A549 (cell line): ENCODE measurements around the gene CTNNBL1. TPM values are rescaled to one million over a fixed set of nuclear protein-coding genes. Genes with fewer than 3 reads are reported as not detected.

Experiments used
- ATAC-seq, 2 experiments: fragments of 200-7000 bp in 1 of 2; fragments of >200 bp in 1 of 2; cut with Nextera tagmentation in 1 of 2; cut with Tn5 transposase in 1 of 2; 3 replicates each; pipeline versions ENCODE4 v1.8.0 to v1.9.1; 2018 to 2020; ENCODE audit warnings: mild to moderate bottlenecking in 1 of 2, moderate library complexity in 1 of 2
- CTCF ChIA-PET: fragments of 300-600 bp; sonication (Branson Sonifier 250); formaldehyde crosslinking; extraction: SDS; loops from one replicate; lab custom pipeline; 2021; ENCODE audit warnings: antibody characterized with exemption, inconsistent platforms; lab: Yijun Ruan, JAX
- POLR2A ChIA-PET: fragments of 350-600 bp; formaldehyde crosslinking; extraction: SDS; loops from one replicate; lab custom pipeline; 2021; ENCODE audit warnings: antibody characterized with exemption, inconsistent platforms; lab: Yijun Ruan, JAX
- DNase-seq, 2 experiments: peaks; one replicate each; pipeline versions ENCODE4 v3.0.0 to v3.0.0-alpha.2; 2011 to 2016; ENCODE audit warnings: low read depth in 1 of 2, low spot score in 1 of 2
- FAIRE-seq: peaks from 2 replicates; lab custom pipeline; 2011; peaks lifted over from hg19 to GRCh38; lab: Jason Lieb, UNC
- H3K27ac ChIP-seq, 2 experiments: fragments of >200 bp; sonication (Bioruptor Twin); formaldehyde crosslinking; 3 replicates each; pipeline ENCODE4 v1.5.1; 2016 to 2017
- H3K4me1 ChIP-seq: fragments of >200 bp; sonication (Bioruptor Twin); formaldehyde crosslinking; 3 replicates; pipeline ENCODE4 v1.6.1; 2016
- H3K4me2 ChIP-seq: fragments of >200 bp; sonication (Bioruptor Twin); formaldehyde crosslinking; 3 replicates; pipeline ENCODE4 v1.6.1; 2016
- H3K4me3 ChIP-seq: fragments of >200 bp; sonication (Bioruptor Twin); formaldehyde crosslinking; 3 replicates; pipeline ENCODE4 v1.5.1; 2016
- H3K9me3 ChIP-seq: fragments of >200 bp; sonication (Bioruptor Twin); formaldehyde crosslinking; 3 replicates; pipeline ENCODE4 v1.6.1; 2016
- CBX8 ChIP-seq: fragments of 200-600 bp; sonication (generic); IDR thresholded peaks from 2 replicates; pipeline ENCODE4 v1.6.1; 2016
- CHD4 ChIP-seq: fragments of 200-600 bp; sonication (generic); IDR thresholded peaks from 2 replicates; pipeline ENCODE4 v1.6.1; 2016; ENCODE audit warnings: antibody characterized with exemption, mild to moderate bottlenecking, borderline replicate concordance
- EHF ChIP-seq: fragments of 250-450 bp; sonication (Bioruptor Pico); IDR thresholded peaks from 2 replicates; pipeline ENCODE4 v1.5.0; 2020; ENCODE audit warnings: mild to moderate bottlenecking
- EHMT2 ChIP-seq: fragments of 200-600 bp; sonication (generic); IDR thresholded peaks from 2 replicates; pipeline ENCODE4 v1.6.1; 2016; ENCODE audit warnings: antibody characterized with exemption, low read depth, mild to moderate bottlenecking, moderate library complexity
- EP300 ChIP-seq, 2 experiments: fragments of >200 bp; sonication (Bioruptor Twin); formaldehyde crosslinking; IDR thresholded peaks; 2 replicates in 1 of 2; 3 replicates in 1 of 2; pipeline ENCODE4 v1.6.1; 2016 to 2017
- FOXS1 ChIP-seq: fragments of 250-450 bp; sonication (Bioruptor Pico); IDR thresholded peaks from 2 replicates; pipeline ENCODE4 v1.5.0; 2020; ENCODE audit warnings: mild to moderate bottlenecking, moderate library complexity
- GATA3 ChIP-seq: IDR thresholded peaks from 2 replicates; pipeline ENCODE4 v1.6.1; 2012; ENCODE audit warnings: borderline replicate concordance
- HDAC2 ChIP-seq: fragments of 200-600 bp; sonication (generic); IDR thresholded peaks from 2 replicates; pipeline ENCODE4 v1.6.1; 2016
- HEYL ChIP-seq: fragments of 250-450 bp; sonication (Bioruptor Pico); IDR thresholded peaks from 2 replicates; pipeline ENCODE4 v1.8.0; 2021; ENCODE audit warnings: mild to moderate bottlenecking, moderate library complexity
- HOXB13 ChIP-seq: fragments of 250-450 bp; sonication (Bioruptor Pico); IDR thresholded peaks from 2 replicates; pipeline ENCODE4 v1.5.0; 2020; ENCODE audit warnings: low read depth, mild to moderate bottlenecking, moderate library complexity
- KDM1A ChIP-seq: fragments of 200-600 bp; sonication (generic); IDR thresholded peaks from 2 replicates; pipeline ENCODE4 v1.6.1; 2016; ENCODE audit warnings: low read depth, mild to moderate bottlenecking
- NR3C1 ChIP-seq: fragments of >200 bp; sonication (Bioruptor Twin); formaldehyde crosslinking; IDR thresholded peaks from 3 replicates; pipeline ENCODE4 v1.6.1; 2017
- PHF8 ChIP-seq: fragments of 200-600 bp; sonication (generic); IDR thresholded peaks from 2 replicates; pipeline ENCODE4 v1.6.1; 2016; ENCODE audit warnings: low read depth, mild to moderate bottlenecking, antibody characterized with exemption, moderate library complexity, borderline replicate concordance
- POLR2A ChIP-seq: IDR thresholded peaks from 2 replicates; pipeline ENCODE4 v1.6.1; 2012; ENCODE audit warnings: mild to moderate bottlenecking, low read length
- SMC3 ChIP-seq: fragments of >200 bp; sonication (Bioruptor Twin); formaldehyde crosslinking; IDR thresholded peaks from 3 replicates; pipeline ENCODE4 v1.6.1; 2018; ENCODE audit warnings: inconsistent platforms
- TP53 ChIP-seq: fragments of 250-450 bp; sonication (Bioruptor Pico); IDR thresholded peaks from 2 replicates; pipeline ENCODE4 v1.5.0; 2021; ENCODE audit warnings: mild to moderate bottlenecking, moderate library complexity
- ZNF302 ChIP-seq: fragments of 250-450 bp; sonication (Bioruptor Pico); IDR thresholded peaks from 2 replicates; pipeline ENCODE4 v1.9.0; 2021; ENCODE audit warnings: inconsistent platforms, mild to moderate bottlenecking, moderate library complexity
- ZSCAN20 ChIP-seq: fragments of 250-450 bp; sonication (Bioruptor Pico); IDR thresholded peaks from 2 replicates; pipeline ENCODE4 v1.8.0; 2022; ENCODE audit warnings: mild to moderate bottlenecking, moderate library complexity
- WGBS: methylation state at CpG from one replicate; pipeline ENCODE4 v1.1.6; 2017; ENCODE audit errors: missing lambda C conversion rate; 5-methylcytosine and 5-hydroxymethylcytosine counted together
- polyA plus RNA-seq, 4 experiments: library from polyadenylated mRNA; depleted of rRNA in 3 of 4; stranded (reverse); fragments of >200 nt; fragmentation: RNase III in 1 of 4; extraction: RNeasy Plus Mini Kit Qiagen cat#74134 plus additional on column Dnase treatment in 1 of 4; gene quantifications; 2 replicates in 3 of 4; 3 replicates in 1 of 4; pipeline ENCODE4 v1.2.3, GENCODE V29; 2011 to 2017
- TF ChIP-seq, protein P1 (sequence below): fragments of 150-350 bp; IDR thresholded peaks from 2 replicates; pipeline ENCODE4 v1.6.1; 2014; ENCODE audit warnings: low read depth, mild to moderate bottlenecking, low read length
- TF ChIP-seq, protein P2 (sequence below): fragments of 250-450 bp; sonication (Bioruptor Pico); IDR thresholded peaks from 2 replicates; pipeline ENCODE4 v1.5.0; 2021; ENCODE audit warnings: mild to moderate bottlenecking, moderate library complexity, borderline replicate concordance
- TF ChIP-seq, protein P3 (sequence below): fragments of >200 bp; sonication (Bioruptor Twin); formaldehyde crosslinking; IDR thresholded peaks from 2 replicates; pipeline ENCODE4 v1.6.1; 2016
- TF ChIP-seq, protein P4 (sequence below): IDR thresholded peaks from 2 replicates; pipeline ENCODE4 v1.6.1; 2012
- TF ChIP-seq, protein P5 (sequence below): fragments of 450-650 bp; IDR thresholded peaks from 2 replicates; pipeline ENCODE4 v1.6.1; 2014; ENCODE audit warnings: antibody characterized with exemption

Gene CTNNBL1
- polyA plus RNA-seq, 2 of the 4 experiments (the other 2 are of a cell fraction), result 41.0 to 59.9 TPM

DNA sequence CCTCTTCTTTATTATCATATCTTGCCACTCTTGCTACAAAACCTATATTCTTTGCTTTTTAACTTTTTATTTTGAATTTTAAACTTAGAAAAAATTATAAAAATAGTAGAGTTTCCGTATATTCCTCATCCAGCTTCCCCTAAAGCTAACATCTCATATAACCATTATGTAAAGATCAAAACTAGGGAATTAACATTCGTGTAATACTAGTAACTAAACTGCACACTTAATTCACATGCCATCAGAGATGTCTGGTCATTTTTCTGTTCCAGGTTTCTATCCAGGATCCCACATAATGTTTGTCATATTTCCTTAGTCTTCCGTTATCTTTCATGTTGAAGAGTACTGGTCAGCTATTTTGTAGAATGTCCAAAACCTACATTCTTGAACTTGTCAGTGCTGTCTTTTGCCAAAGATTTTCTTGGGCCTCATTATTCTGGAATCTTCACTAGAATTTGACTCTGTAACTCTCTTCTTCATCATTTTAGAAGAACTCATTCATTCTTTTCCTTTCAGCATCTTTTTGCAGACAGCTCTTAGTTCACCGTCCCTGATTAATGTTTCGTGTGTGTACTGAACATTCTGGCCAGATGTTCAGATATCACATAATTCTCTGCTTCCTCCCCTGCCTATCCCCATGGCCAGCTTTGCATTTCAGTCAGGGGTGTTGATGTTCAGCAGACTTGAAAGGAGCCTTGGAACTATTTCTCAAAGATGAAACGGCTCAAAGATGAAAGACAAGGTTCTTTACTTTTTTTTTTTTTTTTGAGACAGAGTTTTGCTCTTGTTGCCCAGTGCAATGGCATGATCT, 9.4 kb downstream of the CTNNBL1 start (continued):
- TF ChIP-seq, protein P1, sequence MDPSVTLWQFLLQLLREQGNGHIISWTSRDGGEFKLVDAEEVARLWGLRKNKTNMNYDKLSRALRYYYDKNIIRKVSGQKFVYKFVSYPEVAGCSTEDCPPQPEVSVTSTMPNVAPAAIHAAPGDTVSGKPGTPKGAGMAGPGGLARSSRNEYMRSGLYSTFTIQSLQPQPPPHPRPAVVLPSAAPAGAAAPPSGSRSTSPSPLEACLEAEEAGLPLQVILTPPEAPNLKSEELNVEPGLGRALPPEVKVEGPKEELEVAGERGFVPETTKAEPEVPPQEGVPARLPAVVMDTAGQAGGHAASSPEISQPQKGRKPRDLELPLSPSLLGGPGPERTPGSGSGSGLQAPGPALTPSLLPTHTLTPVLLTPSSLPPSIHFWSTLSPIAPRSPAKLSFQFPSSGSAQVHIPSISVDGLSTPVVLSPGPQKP, result no peak
- TF ChIP-seq EHF, result no peak
- TF ChIP-seq, protein P2, sequence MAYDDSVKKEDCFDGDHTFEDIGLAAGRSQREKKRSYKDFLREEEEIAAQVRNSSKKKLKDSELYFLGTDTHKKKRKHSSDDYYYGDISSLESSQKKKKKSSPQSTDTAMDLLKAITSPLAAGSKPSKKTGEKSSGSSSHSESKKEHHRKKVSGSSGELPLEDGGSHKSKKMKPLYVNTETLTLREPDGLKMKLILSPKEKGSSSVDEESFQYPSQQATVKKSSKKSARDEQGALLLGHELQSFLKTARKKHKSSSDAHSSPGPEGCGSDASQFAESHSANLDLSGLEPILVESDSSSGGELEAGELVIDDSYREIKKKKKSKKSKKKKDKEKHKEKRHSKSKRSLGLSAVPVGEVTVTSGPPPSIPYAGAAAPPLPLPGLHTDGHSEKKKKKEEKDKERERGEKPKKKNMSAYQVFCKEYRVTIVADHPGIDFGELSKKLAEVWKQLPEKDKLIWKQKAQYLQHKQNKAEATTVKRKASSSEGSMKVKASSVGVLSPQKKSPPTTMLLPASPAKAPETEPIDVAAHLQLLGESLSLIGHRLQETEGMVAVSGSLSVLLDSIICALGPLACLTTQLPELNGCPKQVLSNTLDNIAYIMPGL, result no peak
- no peak for TF ChIP-seq EP300 (IDR thresholded peaks at IDR 0.05)
- no peak for TF ChIP-seq PHF8
- TF ChIP-seq HOXB13 (CRISPR knock-in tag), result no peak
- no peak for TF ChIP-seq HDAC2
- no peak for TF ChIP-seq ZNF302

DNA sequence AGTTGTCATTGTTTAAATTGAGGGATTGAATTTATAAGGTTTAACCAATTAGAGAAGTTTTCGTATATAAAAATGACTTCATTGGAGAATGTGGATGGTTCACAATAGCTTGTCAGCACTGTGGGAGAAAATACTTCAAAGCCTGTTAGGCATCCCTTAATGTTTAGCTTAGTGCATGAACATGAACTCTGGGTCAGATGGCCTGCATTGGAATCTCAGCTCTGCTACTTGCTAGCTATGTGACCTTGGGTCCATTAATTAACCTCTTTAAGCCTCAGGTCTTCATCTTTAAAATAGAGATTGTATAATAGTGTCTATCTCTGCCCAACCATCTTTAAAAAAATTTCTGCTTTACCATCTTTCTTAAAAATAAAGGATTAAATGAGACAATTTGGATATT, 11.1 kb downstream of the CTNNBL1 start:
- POLR2A ChIA-PET, result no interaction called here
- no peak for DNase-seq
- no peak overlapping the region for H3K27ac ChIP-seq
- TF ChIP-seq EP300 (IDR thresholded peaks at IDR 0.05) (no peak), HDAC2 (no peak), POLR2A (no peak), SMC3 (no peak), CHD4 (no peak), GATA3 (no peak), ZSCAN20 (CRISPR knock-in tag) (no peak), CBX8 (no peak), PHF8 (no peak), KDM1A (no peak), EHMT2 (no peak), NR3C1 (no peak), TP53 (CRISPR knock-in tag) (no peak), HEYL (no peak), FOXS1 (CRISPR knock-in tag) (no peak)
- TF ChIP-seq, protein P3, sequence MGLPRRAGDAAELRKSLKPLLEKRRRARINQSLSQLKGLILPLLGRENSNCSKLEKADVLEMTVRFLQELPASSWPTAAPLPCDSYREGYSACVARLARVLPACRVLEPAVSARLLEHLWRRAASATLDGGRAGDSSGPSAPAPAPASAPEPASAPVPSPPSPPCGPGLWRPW, result no peak
- TF ChIP-seq, protein P4, sequence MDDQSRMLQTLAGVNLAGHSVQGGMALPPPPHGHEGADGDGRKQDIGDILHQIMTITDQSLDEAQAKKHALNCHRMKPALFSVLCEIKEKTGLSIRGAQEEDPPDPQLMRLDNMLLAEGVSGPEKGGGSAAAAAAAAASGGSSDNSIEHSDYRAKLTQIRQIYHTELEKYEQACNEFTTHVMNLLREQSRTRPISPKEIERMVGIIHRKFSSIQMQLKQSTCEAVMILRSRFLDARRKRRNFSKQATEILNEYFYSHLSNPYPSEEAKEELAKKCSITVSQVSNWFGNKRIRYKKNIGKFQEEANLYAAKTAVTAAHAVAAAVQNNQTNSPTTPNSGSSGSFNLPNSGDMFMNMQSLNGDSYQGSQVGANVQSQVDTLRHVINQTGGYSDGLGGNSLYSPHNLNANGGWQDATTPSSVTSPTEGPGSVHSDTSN, result no peak
- TF ChIP-seq, protein P1, result no peak
- TF ChIP-seq, protein P5, sequence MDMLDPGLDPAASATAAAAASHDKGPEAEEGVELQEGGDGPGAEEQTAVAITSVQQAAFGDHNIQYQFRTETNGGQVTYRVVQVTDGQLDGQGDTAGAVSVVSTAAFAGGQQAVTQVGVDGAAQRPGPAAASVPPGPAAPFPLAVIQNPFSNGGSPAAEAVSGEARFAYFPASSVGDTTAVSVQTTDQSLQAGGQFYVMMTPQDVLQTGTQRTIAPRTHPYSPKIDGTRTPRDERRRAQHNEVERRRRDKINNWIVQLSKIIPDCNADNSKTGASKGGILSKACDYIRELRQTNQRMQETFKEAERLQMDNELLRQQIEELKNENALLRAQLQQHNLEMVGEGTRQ, result no peak
- TF ChIP-seq, all 56 proteins: peak for 0
- CTCF ChIA-PET, result interaction anchor here (1.0 kb wide), 2 partner anchors 18 to 42 kb away, joined by 3 read pairs; no protein-coding TSS in a partner anchor
- H3K4me1 ChIP-seq, result peaks cover 20% of the 10 kb centered on the region
- H3K4me3 ChIP-seq, result no peak overlapping the region
- ATAC-seq (no peak), FAIRE-seq (no peak)
- no peaks in the 10 kb centered on the region for H3K9me3 ChIP-seq
- H3K4me2 ChIP-seq, result no peak overlapping the region
- 95% methylated on average over 1 of the region's 1 CpG for WGBS
